Measurements from ENCODE around the gene CACNA1E. TPM values are rescaled to one million over a fixed set of nuclear protein-coding genes. Genes with fewer than 3 reads are reported as not detected.

CACNA1E gene
- total RNA-seq, 1 donor from 2014 or later: 0.31 TPM

- H3K4me3 Mint-ChIP-seq (ENCODE audit: unreplicated experiment): no peak overlapping the region
- no peaks in the 10 kb centered on the region for H3K9me3 Mint-ChIP-seq (ENCODE audit: unreplicated experiment)
- no peaks in the 10 kb centered on the region for H3K4me1 Mint-ChIP-seq (ENCODE audit: unreplicated experiment)
- peaks cover 5% of the 10 kb centered on the region for H3K27me3 Mint-ChIP-seq (ENCODE audit: unreplicated experiment)
- DNase-seq (ENCODE audit: low spot score): no peak
- TF ChIP-seq, protein P1, sequence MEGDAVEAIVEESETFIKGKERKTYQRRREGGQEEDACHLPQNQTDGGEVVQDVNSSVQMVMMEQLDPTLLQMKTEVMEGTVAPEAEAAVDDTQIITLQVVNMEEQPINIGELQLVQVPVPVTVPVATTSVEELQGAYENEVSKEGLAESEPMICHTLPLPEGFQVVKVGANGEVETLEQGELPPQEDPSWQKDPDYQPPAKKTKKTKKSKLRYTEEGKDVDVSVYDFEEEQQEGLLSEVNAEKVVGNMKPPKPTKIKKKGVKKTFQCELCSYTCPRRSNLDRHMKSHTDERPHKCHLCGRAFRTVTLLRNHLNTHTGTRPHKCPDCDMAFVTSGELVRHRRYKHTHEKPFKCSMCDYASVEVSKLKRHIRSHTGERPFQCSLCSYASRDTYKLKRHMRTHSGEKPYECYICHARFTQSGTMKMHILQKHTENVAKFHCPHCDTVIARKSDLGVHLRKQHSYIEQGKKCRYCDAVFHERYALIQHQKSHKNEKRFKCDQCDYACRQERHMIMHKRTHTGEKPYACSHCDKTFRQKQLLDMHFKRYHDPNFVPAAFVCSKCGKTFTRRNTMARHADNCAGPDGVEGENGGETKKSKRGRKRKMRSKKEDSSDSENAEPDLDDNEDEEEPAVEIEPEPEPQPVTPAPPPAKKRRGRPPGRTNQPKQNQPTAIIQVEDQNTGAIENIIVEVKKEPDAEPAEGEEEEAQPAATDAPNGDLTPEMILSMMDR (IDR thresholded peaks at IDR 0.05; ENCODE audit: unreplicated experiment): no peak
- no peak overlapping the region for H3K27ac Mint-ChIP-seq (ENCODE audit: unreplicated experiment)
- no peaks in the 10 kb centered on the region for H3K36me3 Mint-ChIP-seq (ENCODE audit: low read depth, unreplicated experiment)
These were observed 120.6 kb downstream of the CACNA1E start for GRCh38 chr1:181603735-181604410.

- Mint-ChIP-seq H3K36me3 (ENCODE audit: low read depth, unreplicated experiment) (no peaks in the 10 kb centered on the region), H3K27ac (ENCODE audit: unreplicated experiment) (no peak overlapping the region), H3K4me1 (ENCODE audit: unreplicated experiment) (no peaks in the 10 kb centered on the region), H3K4me3 (ENCODE audit: unreplicated experiment) (no peak overlapping the region), H3K27me3 (ENCODE audit: unreplicated experiment) (peaks cover 5% of the 10 kb centered on the region), H3K9me3 (ENCODE audit: unreplicated experiment) (no peaks in the 10 kb centered on the region)
- DNase-seq (ENCODE audit: low spot score): no peak
- TF ChIP-seq, protein P1 (IDR thresholded peaks at IDR 0.05; ENCODE audit: unreplicated experiment): no peak
These were observed 121.3 kb downstream of the CACNA1E start for GRCh38 chr1:181604482-181605249.

DNA sequence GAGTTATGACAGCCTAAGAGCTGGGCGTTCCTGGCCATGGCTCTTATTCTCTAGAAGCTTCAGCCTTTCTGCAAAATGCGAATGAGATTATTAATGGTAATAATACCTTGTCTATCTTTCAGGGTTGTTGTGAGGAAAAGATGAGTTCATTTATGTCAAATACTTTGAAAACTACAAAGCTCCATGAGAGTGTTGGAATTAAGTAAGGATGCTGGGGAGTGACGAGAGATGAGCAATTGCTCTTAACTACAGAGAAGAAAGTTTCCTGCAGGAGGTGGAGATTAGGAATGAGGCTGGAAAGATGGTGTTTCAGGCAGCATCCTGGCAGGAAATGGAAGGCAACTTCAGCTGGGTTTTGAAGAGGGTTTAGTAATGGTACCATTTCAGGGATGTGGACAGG lies 124.2 kb downstream of the CACNA1E start:
- Mint-ChIP-seq H3K9me3 (ENCODE audit: unreplicated experiment) (no peaks in the 10 kb centered on the region), H3K4me1 (ENCODE audit: unreplicated experiment) (no peaks in the 10 kb centered on the region), H3K36me3 (ENCODE audit: low read depth, unreplicated experiment) (no peaks in the 10 kb centered on the region), H3K27ac (ENCODE audit: unreplicated experiment) (no peak overlapping the region), H3K4me3 (ENCODE audit: unreplicated experiment) (no peak overlapping the region), H3K27me3 (ENCODE audit: unreplicated experiment) (peaks cover 2% of the 10 kb centered on the region)
- TF ChIP-seq, protein P1 (IDR thresholded peaks at IDR 0.05; ENCODE audit: unreplicated experiment): no peak
- DNase-seq (ENCODE audit: low spot score): no peak

- H3K4me1 Mint-ChIP-seq (ENCODE audit: unreplicated experiment): no peaks in the 10 kb centered on the region
- H3K27me3 Mint-ChIP-seq (ENCODE audit: unreplicated experiment): peaks cover 2% of the 10 kb centered on the region
- no peaks in the 10 kb centered on the region for H3K36me3 Mint-ChIP-seq (ENCODE audit: low read depth, unreplicated experiment)
- H3K4me3 Mint-ChIP-seq (ENCODE audit: unreplicated experiment): no peak overlapping the region
- no peak overlapping the region for H3K27ac Mint-ChIP-seq (ENCODE audit: unreplicated experiment)
- TF ChIP-seq, protein P1 (IDR thresholded peaks at IDR 0.05; ENCODE audit: unreplicated experiment): no peak
- H3K9me3 Mint-ChIP-seq (ENCODE audit: unreplicated experiment): no peaks in the 10 kb centered on the region
- no peak for DNase-seq (ENCODE audit: low spot score)
These were observed 125.1 kb downstream of the CACNA1E start for GRCh38 chr1:181608386-181608785.

DNA sequence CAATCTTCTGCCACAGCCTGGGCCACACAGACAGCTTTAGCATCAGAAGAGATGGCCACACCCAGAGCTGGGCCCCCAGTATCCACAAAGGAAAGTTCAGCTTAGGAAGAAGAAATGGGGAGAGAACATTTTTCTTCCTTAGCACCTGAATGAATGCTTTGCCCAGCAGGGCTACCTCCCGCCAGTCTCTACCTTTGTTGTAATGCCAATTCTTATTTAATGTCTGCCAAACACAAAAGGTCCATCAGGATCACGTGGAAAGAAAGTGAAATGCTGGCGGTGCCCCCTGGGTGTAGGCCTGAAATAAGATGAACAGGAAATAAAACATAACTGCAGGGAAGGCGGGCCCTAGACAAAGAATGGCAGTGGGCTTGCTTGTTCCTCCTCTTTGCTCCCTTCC lies 125.6 kb downstream of the CACNA1E start:
- Mint-ChIP-seq H3K27ac (ENCODE audit: unreplicated experiment) (no peak overlapping the region), H3K36me3 (ENCODE audit: low read depth, unreplicated experiment) (no peaks in the 10 kb centered on the region), H3K4me3 (ENCODE audit: unreplicated experiment) (no peak overlapping the region), H3K9me3 (ENCODE audit: unreplicated experiment) (no peaks in the 10 kb centered on the region), H3K27me3 (ENCODE audit: unreplicated experiment) (no peaks in the 10 kb centered on the region), H3K4me1 (ENCODE audit: unreplicated experiment) (no peaks in the 10 kb centered on the region)
- TF ChIP-seq, protein P1 (IDR thresholded peaks at IDR 0.05; ENCODE audit: unreplicated experiment): no peak
- no peak for DNase-seq (ENCODE audit: low spot score)
